HUES64 (cell line): ENCODE data around the gene CORO6.
A peak's percentile ranks its signal among the peaks of the same experiment; 100 is the strongest.

Experiments used
- H3K27ac ChIP-seq: 2 replicates; pipeline ENCODE4 v1.7.0; 2013; ENCODE audit warnings: low read depth, low read length, inconsistent platforms
- H3K27me3 ChIP-seq: 2 replicates; pipeline ENCODE4 v1.6.1; 2013; ENCODE audit warnings: mild to moderate bottlenecking, low read length; ENCODE audit not compliant: insufficient read depth
- H3K36me3 ChIP-seq: 2 replicates; pipeline ENCODE4 v1.6.1; 2013; ENCODE audit warnings: mild to moderate bottlenecking, low read length; ENCODE audit not compliant: insufficient read depth
- H3K4me1 ChIP-seq: 2 replicates; pipeline ENCODE4 v1.6.1; 2013; ENCODE audit warnings: mild to moderate bottlenecking, low read length, moderate library complexity; ENCODE audit not compliant: insufficient read depth
- H3K4me3 ChIP-seq: 2 replicates; pipeline ENCODE4 v1.5.1; 2013; ENCODE audit warnings: mild to moderate bottlenecking, low read length, moderate library complexity
- H3K9ac ChIP-seq: 2 replicates; pipeline ENCODE4 v1.6.1; 2013; ENCODE audit warnings: mild to moderate bottlenecking, low read depth, low read length
- H3K9me3 ChIP-seq: 2 replicates; pipeline ENCODE4 v1.6.1; 2013; ENCODE audit warnings: low read depth, low read length; ENCODE audit not compliant: insufficient read depth
- WGBS: fragments of 150-250, 120-280 bp; methylation state at CpG from one replicate; pipeline ENCODE4 v1.1.7; 2013; ENCODE audit warnings: missing lambda C conversion rate; 5-methylcytosine and 5-hydroxymethylcytosine counted together

Gene CORO6

DNA sequence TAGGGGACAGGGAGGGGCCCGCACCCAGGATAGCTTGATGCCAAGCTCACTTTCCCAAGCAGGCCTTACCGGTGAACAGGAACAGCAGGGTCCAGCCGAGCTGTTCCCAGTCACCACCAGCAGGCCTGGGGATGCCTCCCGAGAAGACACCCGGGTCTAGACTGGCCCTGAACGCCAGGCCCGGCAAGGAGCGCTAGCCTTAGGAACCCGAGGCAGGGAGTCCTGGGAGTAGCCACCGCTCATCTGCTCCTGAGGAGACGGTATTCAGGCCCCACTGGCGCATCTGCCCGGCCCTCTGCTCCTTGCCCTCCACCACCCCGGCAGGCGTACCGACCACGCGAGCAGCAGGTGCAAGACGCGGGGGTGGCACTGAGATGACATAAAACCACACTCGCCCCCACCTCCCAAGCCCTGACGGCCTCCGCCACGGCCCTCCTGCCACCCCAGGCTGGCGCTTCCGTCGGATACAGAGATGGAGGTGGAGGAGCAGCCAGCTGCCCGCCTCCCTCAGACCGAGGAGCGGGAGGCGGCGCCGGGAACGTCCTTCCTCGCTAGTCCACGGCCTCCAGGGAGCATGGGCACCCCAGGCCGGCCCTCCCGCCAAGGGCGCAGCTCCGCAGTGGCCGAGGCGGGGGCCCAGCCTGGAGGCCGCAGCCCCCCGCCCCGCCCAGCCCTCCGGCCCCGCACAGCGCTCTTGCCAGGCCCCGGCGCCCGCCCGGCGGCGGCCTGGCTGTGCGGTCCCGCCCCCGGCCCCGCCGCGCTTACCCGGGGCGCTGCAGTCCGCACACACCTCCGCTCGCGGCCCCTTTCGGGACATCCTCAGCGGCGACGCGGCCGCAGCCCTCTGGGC, 33.9 kb downstream of the CORO6 start:
- peaks cover 15% of the 10 kb centered on the region for H3K27me3 ChIP-seq
- H3K4me3 ChIP-seq, result peak overlapping the region; percentile 66
- H3K9me3 ChIP-seq, result no peaks in the 10 kb centered on the region
- H3K36me3 ChIP-seq, result no peaks in the 10 kb centered on the region
- no peak overlapping the region for H3K27ac ChIP-seq
- H3K4me1 ChIP-seq, result peaks cover 48% of the 10 kb centered on the region
- peak overlapping the region; percentile 51; the same call in 1 of the 2 replicates for H3K9ac ChIP-seq
- 1% methylated on average over 72 of the region's 72 CpGs for WGBS

DNA sequence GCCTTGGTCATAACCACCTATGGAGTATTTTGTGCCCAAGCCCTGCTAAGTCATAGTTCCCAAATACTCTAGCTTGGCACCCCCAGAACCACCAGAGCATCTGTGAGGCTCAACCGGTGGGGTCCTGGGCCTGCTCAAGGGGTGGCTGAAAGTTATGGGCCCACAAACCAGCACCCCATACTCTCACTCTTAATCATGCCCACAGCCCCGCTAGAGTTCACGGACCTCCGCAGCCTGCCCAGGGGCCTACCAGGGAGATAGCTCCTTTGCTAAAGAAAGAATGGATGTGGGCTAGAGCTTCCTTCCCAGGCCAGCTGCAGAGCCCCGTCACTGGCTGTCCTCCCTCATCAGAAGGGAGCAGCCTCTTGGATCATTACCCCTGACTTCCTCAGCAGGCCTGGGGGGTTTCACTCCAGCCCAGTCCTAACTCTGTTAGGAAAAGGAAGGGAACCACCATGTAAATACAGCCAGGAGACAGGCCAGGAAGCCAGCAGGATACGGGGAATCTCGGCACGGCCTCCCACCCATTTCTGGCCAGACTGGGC, 34.6 kb downstream of the CORO6 start:
- H3K9me3 ChIP-seq, result no peaks in the 10 kb centered on the region
- H3K4me3 ChIP-seq, result peak overlapping the region; percentile 66
- WGBS, result 52% methylated on average over 8 of the region's 8 CpGs
- peaks cover 50% of the 10 kb centered on the region for H3K4me1 ChIP-seq
- H3K27me3 ChIP-seq, result peaks cover 14% of the 10 kb centered on the region
- 0 out of 2 replicates have a peak overlapping the region, but pooled peaks have one; percentile 51 for H3K9ac ChIP-seq
- H3K27ac ChIP-seq, result no peak overlapping the region
- no peaks in the 10 kb centered on the region for H3K36me3 ChIP-seq

GRCh38 chr17:29587591-29587990, 35.1 kb downstream of the CORO6 start:
- H3K27me3 ChIP-seq, result peaks cover 14% of the 10 kb centered on the region
- no peaks in the 10 kb centered on the region for H3K9me3 ChIP-seq
- 0 out of 2 replicates have a peak, but pooled peaks cover 2% of the 10 kb centered on the region for H3K36me3 ChIP-seq
- 90% methylated on average over 6 of the region's 6 CpGs for WGBS
- peak overlapping the region; percentile 66; the same call in 1 of the 2 replicates for H3K4me3 ChIP-seq
- no peak overlapping the region for H3K27ac ChIP-seq
- no peak overlapping the region for H3K9ac ChIP-seq
- H3K4me1 ChIP-seq, result peaks cover 49% of the 10 kb centered on the region

- no peak overlapping the region for H3K4me3 ChIP-seq
- peaks cover 43% of the 10 kb centered on the region for H3K4me1 ChIP-seq
Measured at GRCh38 chr17:29586676-29587469, 35.8 kb downstream of the CORO6 start.

DNA sequence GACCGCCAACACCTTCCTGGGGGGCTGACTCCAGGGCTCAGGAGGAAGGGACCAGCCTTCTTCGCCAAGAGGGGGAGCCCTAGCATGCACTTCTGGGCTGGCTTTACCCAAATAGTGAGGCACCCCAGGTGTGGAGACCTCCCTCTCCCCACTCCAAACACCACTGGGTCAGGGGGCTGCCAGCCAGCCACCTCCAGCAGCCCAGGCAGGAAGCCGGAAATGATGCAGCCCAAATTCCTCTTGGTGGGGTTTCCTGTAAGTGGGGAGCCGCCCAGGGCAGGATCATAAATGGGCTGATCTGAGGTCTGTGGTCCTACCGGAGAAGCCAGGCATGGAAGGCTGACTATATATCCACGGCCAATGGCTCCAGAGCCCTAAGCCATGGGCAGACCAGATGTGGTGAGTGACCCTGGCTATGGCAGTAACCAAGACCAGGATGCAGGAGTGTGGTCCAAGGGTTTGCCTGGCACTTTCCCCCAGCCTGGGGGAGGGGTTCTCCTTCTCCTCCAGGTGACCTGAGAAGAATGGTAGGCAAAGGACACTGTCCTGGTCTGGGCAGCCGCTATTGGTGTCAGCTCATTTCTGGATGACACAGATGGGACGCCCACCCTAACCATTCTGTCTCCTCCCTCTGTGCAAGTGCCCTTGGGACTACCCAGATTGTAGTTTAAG, 37.5 kb downstream of the CORO6 start:
- Histone ChIP-seq H3K9me3 (no peaks in the 10 kb centered on the region), H3K4me3 (no peak overlapping the region), H3K36me3 (peaks cover 10% of the 10 kb centered on the region; the same call in 1 of the 2 replicates), H3K27ac (no peak overlapping the region), H3K9ac (no peak overlapping the region), H3K27me3 (peaks cover 8% of the 10 kb centered on the region), H3K4me1 (peaks cover 37% of the 10 kb centered on the region)
- WGBS, result 82% methylated on average over 8 of the region's 8 CpGs

More at GRCh38 chr17:29586676-29587469, 35.8 kb downstream of the CORO6 start:
- Histone ChIP-seq H3K27ac (no peak overlapping the region), H3K9me3 (no peaks in the 10 kb centered on the region), H3K27me3 (peaks cover 14% of the 10 kb centered on the region), H3K36me3 (peaks cover 9% of the 10 kb centered on the region; the same call in 1 of the 2 replicates), H3K9ac (no peak overlapping the region)
- WGBS, result 92% methylated on average over 9 of the region's 9 CpGs

- WGBS, result 55% methylated on average over 12 of the region's 12 CpGs
- Histone ChIP-seq H3K27ac (peak overlapping the region; percentile 43; the same call in 1 of the 2 replicates), H3K36me3 (peaks cover 15% of the 10 kb centered on the region; the same call in 1 of the 2 replicates), H3K9me3 (no peaks in the 10 kb centered on the region), H3K9ac (no peak overlapping the region), H3K27me3 (0 out of 2 replicates have a peak, but pooled peaks cover 4% of the 10 kb centered on the region), H3K4me3 (0 out of 2 replicates have a peak overlapping the region, but pooled peaks have one; percentile 3), H3K4me1 (peaks cover 32% of the 10 kb centered on the region)
Measured at GRCh38 chr17:29584452-29585079, 38.1 kb downstream of the CORO6 start.

GRCh38 chr17:29583324-29584248, 39.1 kb downstream of the CORO6 start:
- Histone ChIP-seq H3K27me3 (0 out of 2 replicates have a peak, but pooled peaks cover 4% of the 10 kb centered on the region), H3K4me1 (peaks cover 32% of the 10 kb centered on the region), H3K36me3 (peaks cover 16% of the 10 kb centered on the region), H3K4me3 (no peak overlapping the region), H3K27ac (no peak overlapping the region), H3K9me3 (no peaks in the 10 kb centered on the region), H3K9ac (no peak overlapping the region)
- 93% methylated on average over 16 of the region's 16 CpGs for WGBS

DNA sequence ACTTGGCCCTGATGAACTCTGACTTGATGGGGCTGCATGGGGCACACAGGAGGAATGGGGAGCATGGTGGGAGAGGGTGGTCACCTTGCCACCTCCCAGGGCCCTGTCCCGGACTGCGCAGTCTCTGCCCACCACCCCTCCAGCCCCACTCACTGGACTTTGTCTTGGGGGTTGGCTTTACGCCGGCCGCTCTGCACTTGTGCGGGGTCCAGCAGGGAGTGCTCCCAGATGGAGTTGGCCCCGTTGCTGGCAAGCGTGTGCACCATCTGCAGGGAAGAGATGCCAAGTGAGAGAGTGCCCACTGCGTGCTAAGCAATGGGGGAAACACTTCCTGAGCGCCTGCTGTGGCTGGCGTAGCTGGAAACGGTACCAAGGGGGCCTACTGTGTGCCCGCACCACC, 39.9 kb downstream of the CORO6 start:
- WGBS, result 96% methylated on average over 13 of the region's 13 CpGs
- Histone ChIP-seq H3K4me1 (peaks cover 26% of the 10 kb centered on the region), H3K9ac (no peak overlapping the region)

DNA sequence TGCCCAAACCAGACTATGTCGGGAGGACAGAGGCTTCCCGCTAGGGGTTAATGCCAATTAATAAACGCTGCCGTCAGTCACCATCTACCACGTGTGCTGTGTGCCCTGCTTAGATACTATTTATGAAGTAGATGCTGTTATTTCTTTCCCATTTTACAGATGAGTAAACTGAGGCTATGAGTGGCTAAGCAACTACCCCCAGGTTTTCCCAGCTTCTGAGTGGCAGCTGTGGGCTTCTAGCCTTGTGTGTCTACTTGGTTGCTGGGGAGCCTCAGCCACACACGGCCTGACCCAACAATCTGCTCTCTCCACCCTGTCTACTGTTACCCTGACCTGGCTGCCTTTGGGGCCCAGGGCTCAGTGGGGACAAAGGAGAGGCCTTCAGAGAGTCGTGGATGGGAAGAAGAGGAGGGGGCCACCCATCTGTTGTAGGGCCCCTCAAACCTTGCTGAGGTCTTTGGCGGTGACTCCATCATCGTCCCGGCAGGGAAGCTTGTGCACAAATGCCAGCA, 40.4 kb downstream of the CORO6 start:
- no peak overlapping the region for H3K4me3 ChIP-seq
- H3K9ac ChIP-seq, result no peak overlapping the region
- peaks cover 27% of the 10 kb centered on the region for H3K36me3 ChIP-seq
- no peaks in the 10 kb centered on the region for H3K9me3 ChIP-seq
- no peaks in the 10 kb centered on the region for H3K27me3 ChIP-seq
- H3K27ac ChIP-seq, result no peak overlapping the region
- H3K4me1 ChIP-seq, result peaks cover 24% of the 10 kb centered on the region
- WGBS, result 94% methylated on average over 10 of the region's 10 CpGs

More for the DNA sequence above, 39.9 kb downstream of the CORO6 start:
- H3K27ac ChIP-seq, result no peak overlapping the region
- H3K36me3 ChIP-seq, result peaks cover 23% of the 10 kb centered on the region
- no peaks in the 10 kb centered on the region for H3K9me3 ChIP-seq
- H3K4me3 ChIP-seq, result no peak overlapping the region
- H3K27me3 ChIP-seq, result no peaks in the 10 kb centered on the region
